Measurements from ENCODE around the gene ABCA9. TPM values are rescaled to one million over a fixed set of nuclear protein-coding genes. Genes with fewer than 3 reads are reported as not detected.

ABCA9 gene, protein sequence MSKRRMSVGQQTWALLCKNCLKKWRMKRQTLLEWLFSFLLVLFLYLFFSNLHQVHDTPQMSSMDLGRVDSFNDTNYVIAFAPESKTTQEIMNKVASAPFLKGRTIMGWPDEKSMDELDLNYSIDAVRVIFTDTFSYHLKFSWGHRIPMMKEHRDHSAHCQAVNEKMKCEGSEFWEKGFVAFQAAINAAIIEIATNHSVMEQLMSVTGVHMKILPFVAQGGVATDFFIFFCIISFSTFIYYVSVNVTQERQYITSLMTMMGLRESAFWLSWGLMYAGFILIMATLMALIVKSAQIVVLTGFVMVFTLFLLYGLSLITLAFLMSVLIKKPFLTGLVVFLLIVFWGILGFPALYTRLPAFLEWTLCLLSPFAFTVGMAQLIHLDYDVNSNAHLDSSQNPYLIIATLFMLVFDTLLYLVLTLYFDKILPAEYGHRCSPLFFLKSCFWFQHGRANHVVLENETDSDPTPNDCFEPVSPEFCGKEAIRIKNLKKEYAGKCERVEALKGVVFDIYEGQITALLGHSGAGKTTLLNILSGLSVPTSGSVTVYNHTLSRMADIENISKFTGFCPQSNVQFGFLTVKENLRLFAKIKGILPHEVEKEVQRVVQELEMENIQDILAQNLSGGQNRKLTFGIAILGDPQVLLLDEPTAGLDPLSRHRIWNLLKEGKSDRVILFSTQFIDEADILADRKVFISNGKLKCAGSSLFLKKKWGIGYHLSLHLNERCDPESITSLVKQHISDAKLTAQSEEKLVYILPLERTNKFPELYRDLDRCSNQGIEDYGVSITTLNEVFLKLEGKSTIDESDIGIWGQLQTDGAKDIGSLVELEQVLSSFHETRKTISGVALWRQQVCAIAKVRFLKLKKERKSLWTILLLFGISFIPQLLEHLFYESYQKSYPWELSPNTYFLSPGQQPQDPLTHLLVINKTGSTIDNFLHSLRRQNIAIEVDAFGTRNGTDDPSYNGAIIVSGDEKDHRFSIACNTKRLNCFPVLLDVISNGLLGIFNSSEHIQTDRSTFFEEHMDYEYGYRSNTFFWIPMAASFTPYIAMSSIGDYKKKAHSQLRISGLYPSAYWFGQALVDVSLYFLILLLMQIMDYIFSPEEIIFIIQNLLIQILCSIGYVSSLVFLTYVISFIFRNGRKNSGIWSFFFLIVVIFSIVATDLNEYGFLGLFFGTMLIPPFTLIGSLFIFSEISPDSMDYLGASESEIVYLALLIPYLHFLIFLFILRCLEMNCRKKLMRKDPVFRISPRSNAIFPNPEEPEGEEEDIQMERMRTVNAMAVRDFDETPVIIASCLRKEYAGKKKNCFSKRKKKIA (N-terminal part only)
- 0.04 TPM in 1 of 2 replicates, not detected in the other for total RNA-seq (2016; rRNA removed; fragmentation: Illumina TruSeq; extraction: Trizol)
- total RNA-seq (2016; cell fraction: cytosol; rRNA removed; fragmentation: Illumina TruSeq; extraction: Trizol; ENCODE audit: low read depth): not detected in 2 replicates
- not detected in 2 replicates for total RNA-seq (2016; cell fraction: insoluble cytoplasmic fraction; rRNA removed; fragmentation: Illumina TruSeq; extraction: Trizol)
- not detected in 2 replicates for total RNA-seq (2016; cell fraction: membrane; rRNA removed; fragmentation: Illumina TruSeq; extraction: Trizol)
- total RNA-seq (2016; cell fraction: nucleus; rRNA removed; fragmentation: Illumina TruSeq; extraction: Trizol): 0.19 TPM in 1 of 2 replicates, not detected in the other
- 0.03 TPM in 1 of 2 replicates, not detected in the other for polyA plus RNA-seq (2011; rRNA removed)
- 0.08 TPM in 1 of 2 replicates, not detected in the other for polyA plus RNA-seq (2011; cell fraction: cytosol; rRNA removed)
- 0.09 and 0.19 TPM in 2 replicates for polyA plus RNA-seq (2011; cell fraction: nucleus; rRNA removed)
- polyA plus RNA-seq (2012): 0.11 and 0.12 TPM in 2 replicates
- polyA plus RNA-seq (2016; cell fraction: cytosol; fragmentation: Illumina TruSeq; extraction: Trizol; ENCODE audit: low read depth): not detected in 2 replicates
- not detected in 2 replicates for polyA plus RNA-seq (2016; cell fraction: insoluble cytoplasmic fraction; fragmentation: Illumina TruSeq; extraction: Trizol; ENCODE audit: low read depth)
- polyA plus RNA-seq (2016; cell fraction: membrane; fragmentation: Illumina TruSeq; extraction: Trizol; ENCODE audit: low read depth): not detected in 2 replicates
- polyA plus RNA-seq (2016; cell fraction: nucleus; fragmentation: Illumina TruSeq; extraction: Trizol; ENCODE audit: insufficient read depth, low read depth): not detected in 2 replicates
- 0.51 TPM in 1 of 2 replicates, not detected in the other for polyA minus RNA-seq (2011; rRNA and poly(A)+ RNA removed; ENCODE audit: low replicate concordance)
- polyA minus RNA-seq (2011; cell fraction: cytosol; rRNA and poly(A)+ RNA removed): not detected in 2 replicates
- 0.52 and 0.62 TPM in 2 replicates for polyA minus RNA-seq (2011; cell fraction: nucleus; rRNA and poly(A)+ RNA removed)
- percentile 12 among the genes with signal in this experiment for Bru-seq, nascent RNA
- BruChase-seq, experiment 1, labeled RNA remaining after a 6-hour chase: percentile 16 among the genes with signal in this experiment
- BruChase-seq, experiment 2, labeled RNA remaining after a 2-hour chase: percentile 10 among the genes with signal in this experiment
- long read RNA-seq, experiment 1: 0 reads
- long read RNA-seq, experiment 2: 0 reads

DNA sequence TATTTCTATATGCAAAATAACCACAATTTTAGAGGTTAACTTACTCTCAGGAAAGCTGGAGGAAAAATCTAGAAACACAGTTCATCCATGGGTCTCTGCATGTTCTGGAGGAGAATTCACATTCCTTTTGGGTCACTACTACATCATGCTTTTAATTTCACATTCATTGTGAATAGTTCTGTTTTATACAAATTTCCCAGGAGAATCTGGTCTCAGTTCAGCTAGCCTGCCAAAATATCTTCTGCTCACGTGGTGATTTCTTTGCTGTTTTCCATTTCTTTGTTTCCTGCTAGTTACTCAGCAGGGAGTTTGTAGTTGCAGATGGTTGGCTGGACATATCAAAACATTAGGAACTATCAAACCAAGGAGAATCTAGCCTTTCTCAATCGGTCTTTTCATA, at the start of gene ABCA9:
Gene ABCA9 (minus strand): TSS at position 106 of the 400 bp plus-strand sequence. CDS start 9,801 bp downstream, outside the sequence.
- peaks cover 17% of the 10 kb centered on the region for H3K9me3 ChIP-seq (ENCODE audit: low read length)
- no peak within 1 kb of the TSS for H3K27ac ChIP-seq (ENCODE audit: extremely low read length, insufficient read depth, low read length)
- intact Hi-C loops (cut with micrococcal nuclease; ENCODE audit: unreplicated experiment) (no loop called here), in situ Hi-C loops (cut with HindIII; ENCODE audit: extremely low pct_ligation_motif_present, low pct_unique_long_range_greater_than_20kb) (loop anchor here (25.0 kb wide), 1 partner anchor 274 kb away; no protein-coding TSS in a partner anchor)
- no peak within 1 kb of the TSS for H3K9ac ChIP-seq (ENCODE audit: insufficient read depth, low read depth, low read length)
- H3K4me1 ChIP-seq (ENCODE audit: insufficient read depth, low read length): peaks cover 16% of the 10 kb centered on the region
- ChIA-PET POLR2A (no interaction called here), CTCF (ENCODE audit: low intra/inter-chr PET ratio, low total read pairs) (no interaction called here)
- no peak within 1 kb of the TSS for H2AFZ ChIP-seq (ENCODE audit: low read length)
- no peak within 1 kb of the TSS for H3K4me3 ChIP-seq (replicated peaks in 1 of 3; ENCODE audit: insufficient read depth in 1 of 3, low read depth in 2 of 3, low read length in 3 of 3)
- DNase-seq (ENCODE audit: low spot score) (no peak), ATAC-seq (no peak), FAIRE-seq (no peak)
- H3K36me3 ChIP-seq (replicated peaks in 1 of 2; ENCODE audit: control insufficient read depth in 1 of 2, insufficient read depth in 2 of 2, low read length in 2 of 2): no peaks in the 10 kb centered on the region
- BruUV-seq (replicated peaks): no TSS peak
- no peaks in the 10 kb centered on the region for H3K79me2 ChIP-seq (ENCODE audit: insufficient read depth, low read length)
- no peaks in the 10 kb centered on the region for H3K27me3 ChIP-seq (ENCODE audit: control insufficient read depth in 1 of 2, insufficient read depth in 2 of 2, low read length in 2 of 2)
- no peak within 1 kb of the TSS for H3K4me2 ChIP-seq (ENCODE audit: low read depth, low read length)
- 90% methylated on average over 2 of the region's 2 CpGs for WGBS (ENCODE audit: low lambda C conversion rate)
- no peak for TF ChIP-seq MXD4 (CRISPR knock-in tag; IDR thresholded peaks at IDR 0.05)
- no peaks in the 10 kb centered on the region for H4K20me1 ChIP-seq (ENCODE audit: insufficient read depth, low read length)
